ENCODE results near the gene PEX16. TPM values are rescaled to one million over a fixed set of nuclear protein-coding genes. Genes with fewer than 3 reads are reported as not detected.

Gene PEX16
- total and polyA plus RNA-seq, 9 donors, result 2.9 to 31.7 (median 26.5) TPM

- Histone ChIP-seq H3K27ac (no peak overlapping the region), H3K27me3 (no peaks in the 10 kb centered on the region), H3K36me3 (no peaks in the 10 kb centered on the region), H3K4me1 (ENCODE audit: insufficient read depth) (peaks cover 4% of the 10 kb centered on the region), H3K9me3 (no peaks in the 10 kb centered on the region), H3K4me3 (no peak overlapping the region)
- DNase-seq, result no peak
- intact Hi-C loops (cut with DNase I), result no loop called here
- 92 to 96% (median 95%) methylated on average over 8 of the region's 8 CpGs for WGBS, 3 donors
- no peak for TF ChIP-seq EP300 (IDR thresholded peaks at IDR 0.05)
- TF ChIP-seq CTCF (IDR thresholded peaks at IDR 0.05), result no peak
- TF ChIP-seq POLR2A (IDR thresholded peaks at IDR 0.05), result no peak
Measured at GRCh38 chr11:45895553-45896259, 22.0 kb downstream of the PEX16 start.

- 83 to 90% (median 86%) methylated on average over 6 of the region's 6 CpGs for WGBS, 3 donors
- DNase-seq, result no peak
- no peak for TF ChIP-seq CTCF (IDR thresholded peaks at IDR 0.05)
- no peaks in the 10 kb centered on the region for H3K36me3 ChIP-seq
- intact Hi-C loops (cut with DNase I), result no loop called here
- no peaks in the 10 kb centered on the region for H3K9me3 ChIP-seq
- H3K27ac ChIP-seq, result no peak overlapping the region
- peaks cover 3% of the 10 kb centered on the region for H3K4me1 ChIP-seq (ENCODE audit: insufficient read depth)
- H3K27me3 ChIP-seq, result no peaks in the 10 kb centered on the region
- no peak overlapping the region for H3K4me3 ChIP-seq
Measured at GRCh38 chr11:45894555-45895247, 23.0 kb downstream of the PEX16 start.

DNA sequence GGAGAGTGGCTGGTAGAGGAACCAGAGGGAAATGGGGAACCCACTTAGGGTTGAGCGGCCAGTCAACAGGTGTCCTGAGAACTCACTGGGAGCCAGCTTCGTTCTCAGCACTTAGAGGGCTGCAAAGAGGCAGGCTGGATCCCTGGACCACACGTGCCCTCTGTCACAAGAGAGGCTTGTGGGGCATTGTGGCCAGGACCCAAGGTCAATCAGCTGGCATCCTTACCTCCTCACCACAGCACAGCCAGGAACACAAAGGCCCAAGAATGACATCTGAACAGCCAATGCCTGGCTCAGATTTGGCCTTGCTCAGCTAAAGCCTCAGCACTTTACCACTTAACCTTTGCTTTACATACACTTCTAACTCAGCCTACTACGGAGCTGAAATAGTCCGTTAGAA, 24.8 kb downstream of the PEX16 start:
- Histone ChIP-seq H3K4me1 (ENCODE audit: insufficient read depth) (no peaks in the 10 kb centered on the region), H3K36me3 (no peaks in the 10 kb centered on the region), H3K4me3 (no peak overlapping the region), H3K27me3 (no peaks in the 10 kb centered on the region), H3K27ac (no peak overlapping the region), H3K9me3 (no peaks in the 10 kb centered on the region)
- intact Hi-C loops (cut with DNase I), result no loop called here
- DNase-seq, result no peak
- TF ChIP-seq EP300 (IDR thresholded peaks at IDR 0.05), result no peak
- no peak for TF ChIP-seq POLR2A (IDR thresholded peaks at IDR 0.05)
- TF ChIP-seq CTCF (IDR thresholded peaks at IDR 0.05), result no peak
- 75 to 79% (median 76%) methylated on average over 5 of the region's 5 CpGs for WGBS, 3 donors

GRCh38 chr11:45890886-45891550, 26.7 kb downstream of the PEX16 start:
- Histone ChIP-seq H3K4me3 (no peak overlapping the region), H3K27ac (no peak overlapping the region), H3K9me3 (no peaks in the 10 kb centered on the region), H3K4me1 (ENCODE audit: insufficient read depth) (no peaks in the 10 kb centered on the region), H3K36me3 (no peaks in the 10 kb centered on the region), H3K27me3 (no peaks in the 10 kb centered on the region)
- 76 to 84% (median 81%) methylated on average over 9 of the region's 9 CpGs for WGBS, 3 donors
- intact Hi-C loops (cut with DNase I), result no loop called here
- peak in 1 of 5 donors; percentile 16 for DNase-seq
- no peak for TF ChIP-seq CTCF (IDR thresholded peaks at IDR 0.05)
- no peak for TF ChIP-seq EP300 (IDR thresholded peaks at IDR 0.05)
- TF ChIP-seq POLR2A (IDR thresholded peaks at IDR 0.05), result no peak

Measured in ovary (tissue), 9 donors.